ENCODE results near the gene TMEM45B.
A peak's percentile ranks its signal among the peaks of the same experiment; 100 is the strongest.
"Not testable (repeated sequence)": the region's sequence is repeated elsewhere in the genome, so short reads cannot be mapped to it uniquely, and the experiment has no call there.

The TMEM45B gene

GRCh38 chr11:129815596-129816461 lies at the start of gene TMEM45B:
TMEM45B (plus strand) TSS chr11:129815848; CDS start chr11:129852483, 36,635 bp downstream.
- peak; percentile 3 for DNase-seq (ENCODE audit: low spot score)

- peak; percentile 10 for DNase-seq (ENCODE audit: low spot score)
Observed at GRCh38 chr11:129766898-129767604, 48.6 kb upstream of the TMEM45B start.

GRCh38 chr11:129767827-129768226 lies 47.8 kb upstream of the TMEM45B start:
- no peak for DNase-seq (ENCODE audit: low spot score)

- DNase-seq (ENCODE audit: low spot score) = no peak
Observed at GRCh38 chr11:129768356-129768755, 47.3 kb upstream of the TMEM45B start.

GRCh38 chr11:129769059-129769458 lies 46.6 kb upstream of the TMEM45B start:
- no peak for DNase-seq (ENCODE audit: low spot score)

- DNase-seq (ENCODE audit: low spot score) = no peak
Observed at GRCh38 chr11:129770993-129771392, 44.7 kb upstream of the TMEM45B start.

GRCh38 chr11:129771456-129771855 lies 44.2 kb upstream of the TMEM45B start:
- not testable (repeated sequence) for DNase-seq (ENCODE audit: low spot score)

GRCh38 chr11:129778877-129779276 lies 36.8 kb upstream of the TMEM45B start:
- no peak for DNase-seq (ENCODE audit: low spot score)

- DNase-seq (ENCODE audit: low spot score) = no peak
Observed at GRCh38 chr11:129779342-129779741, 36.3 kb upstream of the TMEM45B start.

- peak; percentile 0 for DNase-seq (ENCODE audit: low spot score)
Observed at GRCh38 chr11:129785383-129786111, 30.1 kb upstream of the TMEM45B start.

- not testable (repeated sequence) for DNase-seq (ENCODE audit: low spot score)
Observed at GRCh38 chr11:129786112-129786416, 29.6 kb upstream of the TMEM45B start.

- no peak for DNase-seq (ENCODE audit: low spot score)
Observed at GRCh38 chr11:129787532-129788155, 28.0 kb upstream of the TMEM45B start.

- DNase-seq (ENCODE audit: low spot score) = no peak
Observed at GRCh38 chr11:129788278-129788677, 27.4 kb upstream of the TMEM45B start.

GRCh38 chr11:129790106-129790505 lies 25.5 kb upstream of the TMEM45B start:
- DNase-seq (ENCODE audit: low spot score) = no peak

GRCh38 chr11:129791515-129791914 lies 24.1 kb upstream of the TMEM45B start:
- no peak for DNase-seq (ENCODE audit: low spot score)

GRCh38 chr11:129792663-129793062 lies 23.0 kb upstream of the TMEM45B start:
- no peak for DNase-seq (ENCODE audit: low spot score)

GRCh38 chr11:129795089-129795488 lies 20.6 kb upstream of the TMEM45B start:
- no peak for DNase-seq (ENCODE audit: low spot score)

GRCh38 chr11:129798212-129798611 lies 17.4 kb upstream of the TMEM45B start:
- no peak for DNase-seq (ENCODE audit: low spot score)

GRCh38 chr11:129800162-129800561 lies 15.5 kb upstream of the TMEM45B start:
- not testable (repeated sequence) for DNase-seq (ENCODE audit: low spot score)

- no peak for DNase-seq (ENCODE audit: low spot score)
Observed at GRCh38 chr11:129800655-129801054, 15.0 kb upstream of the TMEM45B start.

- no peak for DNase-seq (ENCODE audit: low spot score)
Observed at GRCh38 chr11:129803533-129803932, 12.1 kb upstream of the TMEM45B start.

GRCh38 chr11:129804012-129804411 lies 11.6 kb upstream of the TMEM45B start:
- no peak for DNase-seq (ENCODE audit: low spot score)

Measured in cerebellar cortex (tissue), 1 donor.